GM18909 (cell line): ENCODE data around the gene SLC12A6.

Experiments
- ATAC-seq: cut with Tn5 transposase; IDR thresholded peaks from one replicate; pipeline ENCODE4 v1.9.1; 2021; ENCODE audit warnings: mild to moderate bottlenecking; ENCODE audit not compliant: unreplicated experiment, poor library complexity

Gene SLC12A6

GRCh38 chr15:34275154-34275553, 62.4 kb downstream of the SLC12A6 start:
- ATAC-seq = no peak

- ATAC-seq = no peak
Observed at GRCh38 chr15:34271493-34271892, 66.1 kb downstream of the SLC12A6 start.

DNA sequence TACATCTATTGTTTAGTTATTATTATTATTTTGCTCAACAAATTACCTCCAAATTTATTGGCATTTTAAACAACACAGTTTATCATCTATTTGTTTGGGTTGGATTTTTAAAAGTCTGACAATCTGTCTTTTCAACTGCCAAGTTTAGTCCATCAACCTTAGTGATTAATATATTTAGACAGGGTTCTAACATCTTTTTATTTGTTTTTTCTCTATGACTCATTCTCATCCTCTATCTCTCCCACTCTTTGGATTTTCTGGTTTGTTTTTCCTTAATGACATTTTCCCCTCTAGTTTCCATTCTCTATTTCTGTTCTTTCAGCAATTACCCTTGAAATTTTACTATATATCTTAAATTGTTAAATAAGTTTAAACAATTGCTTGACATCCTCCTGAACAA, 70.8 kb downstream of the SLC12A6 start:
- no peak for ATAC-seq

DNA sequence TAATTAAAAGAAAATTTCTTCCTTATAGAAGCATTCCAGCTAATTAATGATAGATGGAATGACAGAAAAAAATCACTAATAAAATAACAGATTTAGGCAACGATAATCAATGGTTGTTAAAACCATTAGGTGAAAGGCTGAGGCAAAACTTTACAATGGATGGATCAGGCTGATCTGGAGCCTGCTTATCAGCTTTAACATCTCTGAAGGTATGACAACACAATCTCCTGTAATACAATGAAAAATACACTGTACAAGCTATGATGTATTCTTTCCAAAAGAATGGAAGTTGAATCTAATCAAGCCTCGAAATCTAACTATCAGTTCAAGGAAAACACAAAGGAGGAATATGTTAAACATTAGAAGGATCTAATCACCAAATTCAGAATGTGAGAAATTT, 73.5 kb downstream of the SLC12A6 start:
- no peak for ATAC-seq

GRCh38 chr15:34262362-34262761, 75.2 kb downstream of the SLC12A6 start:
- no peak for ATAC-seq

DNA sequence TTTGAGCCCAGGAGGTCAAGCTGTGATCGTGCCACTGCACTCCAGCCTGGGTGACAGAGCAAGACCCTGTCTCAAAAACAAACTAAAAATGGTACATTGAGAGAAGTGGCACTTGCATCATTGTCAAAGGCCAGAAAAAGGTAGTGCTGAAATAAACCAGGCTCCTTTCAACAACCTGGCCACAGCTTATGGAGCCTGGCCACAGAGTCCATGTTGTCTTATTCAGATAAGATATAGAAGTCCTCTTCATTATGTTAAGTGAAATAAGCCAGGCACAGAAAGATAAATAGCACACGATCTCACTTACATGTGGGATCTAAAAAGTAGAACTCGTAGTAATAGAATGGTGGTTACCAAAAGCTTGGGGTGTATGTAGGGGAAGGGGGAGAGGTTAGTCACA, 78.0 kb downstream of the SLC12A6 start:
- ATAC-seq = no peak

GRCh38 chr15:34258151-34258550, 79.4 kb downstream of the SLC12A6 start:
- ATAC-seq = no peak

GRCh38 chr15:34252545-34252944, 85.0 kb downstream of the SLC12A6 start:
- ATAC-seq = no peak

DNA sequence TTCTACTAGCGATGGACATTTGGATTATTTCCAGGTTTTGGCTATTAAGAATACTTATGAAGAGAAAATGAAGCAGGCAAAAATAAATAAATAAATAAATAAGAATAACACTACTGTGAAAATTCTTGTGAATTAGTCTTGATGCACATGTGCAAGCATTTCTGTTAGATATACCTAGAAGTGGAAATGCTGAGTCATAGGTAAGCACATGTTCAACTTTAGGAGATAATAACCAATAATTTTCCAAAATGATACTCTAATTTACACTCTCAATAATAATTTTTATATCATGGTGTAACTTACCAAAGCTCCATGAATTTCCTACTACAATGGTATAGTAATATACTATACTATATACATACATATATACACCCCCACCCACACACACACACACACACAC, 89.4 kb downstream of the SLC12A6 start:
- no peak for ATAC-seq

DNA sequence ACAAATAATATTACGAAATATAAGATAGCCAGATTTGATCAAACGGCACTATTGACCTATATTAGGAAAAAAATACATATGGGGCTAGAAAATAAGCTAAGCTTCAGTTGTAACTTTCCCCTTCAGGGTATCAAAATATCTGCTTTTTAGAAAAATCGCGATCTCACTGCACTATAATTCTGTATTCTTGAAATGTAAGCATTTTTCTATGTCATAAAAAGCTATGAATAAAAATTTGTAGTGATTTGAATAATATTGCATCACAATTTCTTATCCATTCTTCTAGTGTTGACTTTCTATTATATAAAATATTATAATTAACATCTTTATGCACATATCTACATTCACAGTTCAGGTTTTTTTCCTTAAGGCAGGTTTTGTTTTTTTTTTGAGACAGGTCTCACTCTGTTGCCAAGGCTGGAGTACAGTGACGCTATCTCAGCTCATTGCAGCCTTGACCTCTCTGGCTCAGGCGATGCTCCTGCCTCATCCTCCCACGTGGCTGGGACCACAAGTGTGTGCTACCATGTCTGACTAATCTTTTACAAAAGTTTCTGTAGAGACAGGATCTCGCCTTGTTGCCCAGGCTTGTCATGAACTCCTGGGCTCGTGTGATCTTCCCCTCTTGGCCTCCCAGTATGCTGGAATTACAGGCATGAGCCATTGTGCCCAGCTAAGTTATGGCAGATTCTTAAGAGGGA, 91.2 kb downstream of the SLC12A6 start:
- no peak for ATAC-seq

GRCh38 chr15:34243226-34243625, 94.4 kb downstream of the SLC12A6 start:
- no peak for ATAC-seq

- no peak for ATAC-seq
Observed at GRCh38 chr15:34242331-34242710, 95.3 kb downstream of the SLC12A6 start.

- ATAC-seq = peak; percentile 68
Observed at GRCh38 chr15:34241376-34242330, 95.9 kb downstream of the SLC12A6 start.

- ATAC-seq = no peak
Observed at GRCh38 chr15:34240537-34240936, 97.0 kb downstream of the SLC12A6 start.

- no peak for ATAC-seq
Observed at GRCh38 chr15:34239151-34239808, 98.3 kb downstream of the SLC12A6 start.

GRCh38 chr15:34233614-34234013, 104.0 kb downstream of the SLC12A6 start:
- no peak for ATAC-seq

- no peak for ATAC-seq
Observed at GRCh38 chr15:34223904-34224596, 113.5 kb downstream of the SLC12A6 start.

DNA sequence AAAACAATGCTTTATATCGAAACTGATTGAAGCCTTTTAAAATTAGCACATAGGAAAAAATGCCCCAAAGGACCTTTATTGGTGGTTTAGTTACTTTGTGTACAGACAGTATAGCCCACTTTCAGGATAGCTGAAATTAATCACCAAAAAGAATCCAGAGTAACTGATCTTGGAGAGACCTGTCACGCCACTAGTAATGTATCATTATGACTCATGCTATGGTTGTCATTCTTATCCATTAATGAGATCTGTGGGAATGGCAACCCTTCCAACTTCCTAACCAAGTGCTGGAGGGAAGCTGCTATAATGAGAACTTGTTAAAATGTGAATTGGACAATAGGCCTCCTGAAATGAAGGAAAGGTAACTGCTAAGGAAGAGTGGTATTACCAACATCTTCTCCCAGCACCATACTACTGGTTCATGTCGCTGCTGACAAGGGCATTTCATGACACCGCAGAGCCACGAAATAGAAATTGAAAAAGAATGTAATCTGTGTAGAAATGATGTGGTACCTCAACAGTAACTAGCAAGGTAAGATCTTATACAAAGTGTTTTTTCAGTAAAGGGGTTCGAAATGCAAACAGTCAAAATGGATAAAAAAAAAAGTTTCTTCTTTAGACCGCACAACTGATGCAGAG, 119.9 kb downstream of the SLC12A6 start:
- no peak for ATAC-seq

GRCh38 chr15:34216527-34217270, 120.9 kb downstream of the SLC12A6 start:
- ATAC-seq = no peak
